Testis (tissue), 3 donors: ENCODE measurements around the gene FAM193A. TPM values are rescaled to one million over a fixed set of nuclear protein-coding genes. Genes with fewer than 3 reads are reported as not detected.
"Not testable (repeated sequence)": the region's sequence is repeated elsewhere in the genome, so short reads cannot be mapped to it uniquely, and the experiment has no call there.

Source experiments
- DNase-seq: peaks from one replicate; pipeline ENCODE4 v3.0.0-alpha.2; 2019
- H3K27ac ChIP-seq, 2 donors: fragments of 200-600 bp; sonication (generic); one replicate each; pipeline ENCODE4 v1.5.1; 2019
- H3K27me3 ChIP-seq: fragments of 200-600 bp; sonication (generic); one replicate; pipeline ENCODE4 v1.5.1; 2019
- H3K36me3 ChIP-seq: fragments of 200-600 bp; sonication (generic); one replicate; pipeline ENCODE4 v1.5.1; 2017; ENCODE audit warnings: low read depth; ENCODE audit errors: missing control alignments
- H3K4me1 ChIP-seq: fragments of 200-600 bp; sonication (generic); one replicate; pipeline ENCODE4 v1.5.1; 2019
- H3K4me3 ChIP-seq, 2 donors: fragments of 200-600 bp; sonication (generic); one replicate each; pipeline ENCODE4 v1.5.1; 2017 to 2019
- H3K9me3 ChIP-seq: fragments of 200-600 bp; sonication (generic); one replicate; pipeline ENCODE4 v1.5.1; 2017
- POLR2A ChIP-seq: fragments of 450-650 bp; IDR thresholded peaks from one replicate; pipeline ENCODE4 v1.6.1; 2017; ENCODE audit warnings: antibody characterized with exemption, mild to moderate bottlenecking, moderate library complexity
- WGBS, 2 donors: methylation state at CpG; one replicate each; pipeline ENCODE4 v1.1.5; 2018; 5-methylcytosine and 5-hydroxymethylcytosine counted together
- intact Hi-C: fragments of 100-400 bp; cut with DNase I; formaldehyde crosslinking; loops from one replicate; pipeline ENCODE4 v1.15.1; 2023; ENCODE audit warnings: low total_unique reads
- polyA plus RNA-seq: library from polyadenylated mRNA; stranded (reverse); fragments of 350-450 nt; fragmentation: Illumina TruSeq; extraction: RNeasy Lipid Tissue Mini Kit (QIAGEN cat#74804); gene quantifications from one replicate; pipeline ENCODE4 v1.2.3, GENCODE V29; 2014; ENCODE audit warnings: low read depth, low replicate concordance; ENCODE audit not compliant: insufficient read depth
- total RNA-seq, 2 donors: library from RNA; depleted of rRNA; stranded (reverse); fragments of >200 nt; gene quantifications; one replicate each; pipeline ENCODE4 v1.2.3, GENCODE V29; 2016
- TF ChIP-seq, protein P1 (sequence below), 3 experiments: fragments of 450-650 bp in 2 of 3; fragments of 200-600 bp in 1 of 3; sonication (generic) in 1 of 3; IDR thresholded peaks; one replicate each; pipeline ENCODE4 v1.5.1; 2016 to 2019; ENCODE audit warnings: antibody characterized with exemption in 3 of 3, mild to moderate bottlenecking in 2 of 3, moderate library complexity in 1 of 3

The FAM193A gene
- total and polyA plus RNA-seq, 3 donors from 2014 or later = 50.4 to 92.4 (median 78.7) TPM

DNA sequence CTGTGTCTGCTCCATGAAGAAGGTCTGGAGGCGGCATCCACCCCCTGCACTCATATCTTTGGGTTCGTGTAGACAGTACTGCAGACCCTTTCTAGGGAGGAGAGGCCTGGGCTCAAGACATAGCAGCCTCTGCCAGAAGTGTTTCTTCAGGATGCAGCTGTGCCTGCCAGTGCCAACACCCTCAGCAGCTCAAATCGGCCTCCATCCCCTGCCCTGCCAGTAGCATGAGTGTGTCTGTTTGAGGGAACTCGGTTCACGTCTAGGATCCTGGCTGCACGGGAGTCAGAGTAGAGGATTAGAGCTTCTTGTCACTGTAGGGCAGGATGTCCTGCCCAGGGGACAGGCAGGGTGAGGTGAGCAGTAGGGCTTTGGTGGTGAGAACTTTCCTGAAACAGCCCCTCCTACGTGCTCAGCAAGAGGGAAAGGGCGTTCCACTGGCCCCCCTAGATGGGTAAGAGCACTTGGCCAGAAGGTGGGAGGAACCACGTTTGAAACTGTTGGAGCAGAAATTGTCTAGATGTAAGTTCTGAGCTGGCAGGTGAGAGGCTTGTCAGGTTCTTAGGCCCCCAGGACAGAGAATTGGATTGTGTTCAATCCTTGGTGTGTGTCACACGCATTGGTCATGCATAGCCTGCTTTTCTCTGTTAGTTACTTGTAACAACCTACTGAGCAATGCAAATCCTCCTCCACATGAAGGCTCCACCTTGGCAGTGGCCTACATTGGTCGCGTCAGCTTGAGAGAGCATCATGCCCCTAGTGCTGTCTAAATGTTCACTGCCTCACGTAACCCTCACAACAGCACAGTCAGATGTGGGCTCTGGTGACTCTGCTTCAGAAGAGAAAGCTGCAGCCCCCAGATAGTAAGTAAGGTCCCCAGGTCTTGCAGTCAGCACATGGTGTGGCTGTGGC is 25.8 kb upstream of the FAM193A start:
- H3K27ac ChIP-seq = no peak overlapping the region
- no peaks in the 10 kb centered on the region for H3K36me3 ChIP-seq
- WGBS, 2 donors = 69 to 85% methylated on average over 13 of the region's 13 CpGs
- no peaks in the 10 kb centered on the region for H3K27me3 ChIP-seq
- peak; percentile 42 for DNase-seq
- TF ChIP-seq, protein P1, sequence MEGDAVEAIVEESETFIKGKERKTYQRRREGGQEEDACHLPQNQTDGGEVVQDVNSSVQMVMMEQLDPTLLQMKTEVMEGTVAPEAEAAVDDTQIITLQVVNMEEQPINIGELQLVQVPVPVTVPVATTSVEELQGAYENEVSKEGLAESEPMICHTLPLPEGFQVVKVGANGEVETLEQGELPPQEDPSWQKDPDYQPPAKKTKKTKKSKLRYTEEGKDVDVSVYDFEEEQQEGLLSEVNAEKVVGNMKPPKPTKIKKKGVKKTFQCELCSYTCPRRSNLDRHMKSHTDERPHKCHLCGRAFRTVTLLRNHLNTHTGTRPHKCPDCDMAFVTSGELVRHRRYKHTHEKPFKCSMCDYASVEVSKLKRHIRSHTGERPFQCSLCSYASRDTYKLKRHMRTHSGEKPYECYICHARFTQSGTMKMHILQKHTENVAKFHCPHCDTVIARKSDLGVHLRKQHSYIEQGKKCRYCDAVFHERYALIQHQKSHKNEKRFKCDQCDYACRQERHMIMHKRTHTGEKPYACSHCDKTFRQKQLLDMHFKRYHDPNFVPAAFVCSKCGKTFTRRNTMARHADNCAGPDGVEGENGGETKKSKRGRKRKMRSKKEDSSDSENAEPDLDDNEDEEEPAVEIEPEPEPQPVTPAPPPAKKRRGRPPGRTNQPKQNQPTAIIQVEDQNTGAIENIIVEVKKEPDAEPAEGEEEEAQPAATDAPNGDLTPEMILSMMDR (IDR thresholded peaks at IDR 0.05) = no peak
- no peak for TF ChIP-seq POLR2A
- H3K4me3 ChIP-seq = no peak overlapping the region
- H3K4me1 ChIP-seq = peaks cover 14% of the 10 kb centered on the region
- H3K9me3 ChIP-seq = no peaks in the 10 kb centered on the region
- intact Hi-C loops = no loop called here

DNA sequence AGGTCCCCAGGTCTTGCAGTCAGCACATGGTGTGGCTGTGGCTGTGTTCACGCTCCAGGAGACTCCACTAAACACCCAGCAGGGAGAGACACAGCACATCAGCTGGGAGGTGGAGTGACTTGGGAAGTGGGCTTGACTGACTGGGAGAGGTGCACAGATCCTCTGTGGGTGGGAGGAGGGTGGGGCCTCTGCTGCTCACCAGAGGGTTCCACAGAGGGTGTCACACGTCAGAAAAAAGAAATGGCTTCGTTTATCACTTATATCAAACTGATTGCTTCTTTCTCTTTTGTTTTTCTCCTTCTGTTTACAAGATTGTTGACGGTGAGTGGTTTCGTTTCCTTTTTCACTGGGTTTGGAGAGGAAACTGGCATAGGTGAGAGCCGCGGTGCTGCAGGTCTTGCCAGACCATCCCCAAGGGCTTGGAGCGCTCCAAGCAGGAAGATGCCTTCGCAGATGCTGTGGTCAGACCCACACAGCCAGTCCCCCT is 24.8 kb upstream of the FAM193A start:
- TF ChIP-seq, protein P1 (IDR thresholded peaks at IDR 0.05) = no peak
- no peak for TF ChIP-seq POLR2A
- H3K36me3 ChIP-seq = no peaks in the 10 kb centered on the region
- WGBS, 2 donors = 84 to 89% methylated on average over 9 of the region's 9 CpGs

DNA sequence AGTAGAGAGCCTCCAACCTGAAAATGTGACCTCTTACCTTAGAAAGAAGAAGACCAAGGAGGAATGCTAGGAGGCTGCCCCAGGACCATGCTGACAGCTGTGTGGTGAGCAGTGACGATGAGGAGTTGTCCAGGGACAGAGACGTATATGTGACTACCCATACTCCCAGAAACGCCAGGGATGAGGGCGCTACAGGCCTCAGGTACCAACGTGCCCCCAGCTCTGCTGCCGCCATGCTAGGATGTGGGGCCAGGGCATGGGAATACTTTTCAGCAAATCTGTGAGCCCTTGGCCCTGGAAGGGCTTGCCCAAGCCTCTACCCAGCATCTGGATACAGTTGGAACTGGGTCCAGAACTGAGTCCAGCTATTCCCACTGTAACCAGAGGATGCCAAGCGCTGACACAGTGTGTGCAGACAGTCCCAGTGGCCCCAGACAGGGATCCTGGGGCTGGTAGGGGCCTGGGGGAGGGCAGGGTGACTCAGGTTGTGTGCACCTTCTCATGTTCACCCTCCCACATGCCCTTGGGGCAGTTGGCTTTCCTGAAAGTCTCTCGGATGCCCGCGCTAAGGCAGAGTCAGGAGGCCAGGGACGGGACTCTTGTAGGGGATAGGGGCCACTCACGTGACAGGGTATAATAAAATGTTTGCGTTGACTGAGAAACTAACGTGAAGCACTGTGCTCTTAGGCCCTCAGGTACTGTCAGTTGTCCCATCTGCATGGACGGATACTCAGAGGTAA is 23.9 kb upstream of the FAM193A start:
- intact Hi-C loops = no loop called here
- DNase-seq = no peak
- Histone ChIP-seq H3K36me3 (no peaks in the 10 kb centered on the region), H3K27ac (no peak overlapping the region), H3K27me3 (no peaks in the 10 kb centered on the region), H3K4me3 (no peak overlapping the region), H3K4me1 (peaks cover 22% of the 10 kb centered on the region), H3K9me3 (no peaks in the 10 kb centered on the region)
- 94 to 97% methylated on average over 13 to 15 of the region's 15 CpGs for WGBS, 2 donors
- no peak for TF ChIP-seq POLR2A
- TF ChIP-seq, protein P1 (IDR thresholded peaks at IDR 0.05) = no peak

More for the DNA sequence above, 24.8 kb upstream of the FAM193A start:
- DNase-seq = no peak
- Histone ChIP-seq H3K4me1 (peaks cover 22% of the 10 kb centered on the region), H3K27me3 (no peaks in the 10 kb centered on the region), H3K4me3 (no peak overlapping the region), H3K9me3 (no peaks in the 10 kb centered on the region), H3K27ac (no peak overlapping the region)
- intact Hi-C loops = no loop called here

DNA sequence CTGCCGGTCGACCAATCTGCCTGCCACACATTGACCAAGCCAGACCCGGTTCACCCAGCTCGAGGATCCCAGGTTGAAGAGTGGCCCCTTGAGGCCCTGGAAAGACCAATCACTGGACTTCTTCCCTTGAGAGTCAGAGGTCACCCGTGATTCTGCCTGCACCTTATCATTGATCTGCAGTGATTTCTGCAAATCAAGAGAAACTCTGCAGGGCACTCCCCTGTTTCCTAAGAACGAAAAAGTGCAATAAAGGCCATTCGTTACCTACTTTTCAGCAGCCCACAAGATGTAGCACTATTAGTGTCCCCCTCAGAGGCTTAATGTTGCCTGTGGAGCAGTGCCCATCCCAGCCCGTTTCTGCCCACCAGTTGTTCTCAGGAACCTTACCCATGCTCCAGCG is 22.3 kb upstream of the FAM193A start:
- DNase-seq, intact Hi-C loops, H3K4me3 ChIP-seq, H3K27ac ChIP-seq, H3K9me3 ChIP-seq, H3K36me3 ChIP-seq, H3K27me3 ChIP-seq: not testable (repeated sequence)
- peaks cover 22% of the 10 kb centered on the region for H3K4me1 ChIP-seq
- WGBS, 2 donors = 89 to 96% methylated on average over 9 of the region's 9 CpGs

DNA sequence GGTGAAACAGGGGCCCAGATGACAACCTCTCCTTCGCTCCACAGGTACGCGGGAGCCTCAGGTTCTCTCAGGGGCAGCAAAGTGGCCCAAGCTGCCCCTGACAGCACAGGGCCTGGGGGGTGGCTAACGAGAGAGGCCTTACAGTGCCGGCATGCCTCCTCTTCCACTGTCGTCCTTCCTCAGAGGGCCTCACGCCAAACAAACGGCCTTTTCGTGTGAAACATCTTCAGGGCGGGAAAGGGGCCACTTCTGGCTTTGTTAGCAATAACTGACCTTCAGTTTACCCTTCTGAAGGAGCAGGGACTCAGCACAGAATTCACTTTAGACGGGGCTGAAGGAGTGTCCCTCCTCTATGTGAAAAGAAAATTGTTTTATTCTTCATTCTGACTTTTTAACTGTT is 21.5 kb upstream of the FAM193A start:
- DNase-seq, intact Hi-C loops, H3K27me3 ChIP-seq, H3K4me3 ChIP-seq, H3K9me3 ChIP-seq, H3K36me3 ChIP-seq: not testable (repeated sequence)
- 55 to 61% methylated on average over 5 to 11 of the region's 11 CpGs for WGBS, 2 donors
- Histone ChIP-seq H3K4me1 (peaks cover 22% of the 10 kb centered on the region), H3K27ac (peak overlapping the region in 1 of 2 donors; percentile 54)
